Fibroblast of lung (primary cell): ENCODE measurements around the gene JAKMIP3. TPM values are rescaled to one million over a fixed set of nuclear protein-coding genes. Genes with fewer than 3 reads are reported as not detected.

ENCODE experiments used
- DNase-seq, 2 donors: peaks; one replicate each; pipeline versions ENCODE4 v3.0.0 to v3.0.0-alpha.2; 2010; ENCODE audit warnings: low read depth in 2 of 2
- H2AFZ ChIP-seq: 2 replicates; pipeline ENCODE4 v1.5.1; 2012; ENCODE audit warnings: low read length, control low read depth, inconsistent platforms
- H3K27ac ChIP-seq: 2 replicates; pipeline ENCODE4 v1.5.1; 2011; ENCODE audit warnings: low read length, control low read depth; ENCODE audit not compliant: insufficient read depth
- H3K27me3 ChIP-seq: 2 replicates; pipeline ENCODE4 v1.5.1; 2011; ENCODE audit warnings: mild to moderate bottlenecking, low read length; ENCODE audit not compliant: control insufficient read depth, insufficient read depth
- H3K36me3 ChIP-seq: 2 replicates; pipeline ENCODE4 v1.5.1; 2011; ENCODE audit warnings: low read length; ENCODE audit not compliant: control insufficient read depth, insufficient read depth
- H3K4me1 ChIP-seq: 2 replicates; pipeline ENCODE4 v1.5.1; 2011; ENCODE audit warnings: low read length; ENCODE audit not compliant: control insufficient read depth, insufficient read depth; ENCODE audit errors: extremely low read depth
- H3K4me2 ChIP-seq: 2 replicates; pipeline ENCODE4 v1.5.1; 2011; ENCODE audit warnings: low read length, control low read depth; ENCODE audit not compliant: insufficient read depth; ENCODE audit errors: extremely low read depth
- H3K4me3 ChIP-seq, 4 experiments: fragments of 200-600 bp in 1 of 4; sonication (generic) in 1 of 4; replicated peaks in 1 of 4; 2 replicates each; pipeline ENCODE4 v1.5.1; 2011 to 2016; ENCODE audit warnings: low read length in 4 of 4, low read depth in 3 of 4, mild to moderate bottlenecking in 3 of 4, control low read depth in 2 of 4, inconsistent platforms in 1 of 4, mixed read lengths in 1 of 4; ENCODE audit not compliant: insufficient read depth in 1 of 4; ENCODE audit errors: control extremely low read depth in 1 of 4
- H3K79me2 ChIP-seq: 2 replicates; pipeline ENCODE4 v1.5.1; 2012; ENCODE audit warnings: mild to moderate bottlenecking, low read length, inconsistent platforms; ENCODE audit not compliant: control insufficient read depth, insufficient read depth
- H3K9ac ChIP-seq: 2 replicates; pipeline ENCODE4 v1.5.1; 2011; ENCODE audit warnings: mild to moderate bottlenecking, low read length, control low read depth; ENCODE audit not compliant: insufficient read depth
- H3K9me3 ChIP-seq: 2 replicates; pipeline ENCODE4 v1.5.1; 2012; ENCODE audit warnings: low read depth, low read length; ENCODE audit not compliant: control insufficient read depth, insufficient read depth
- H4K20me1 ChIP-seq: 2 replicates; pipeline ENCODE4 v1.5.1; 2011; ENCODE audit warnings: low read length; ENCODE audit not compliant: control insufficient read depth, insufficient read depth; ENCODE audit errors: extremely low read depth
- CTCF ChIP-seq, 2 donors: IDR thresholded peaks in 1 of 2; conservative IDR thresholded peaks in 1 of 2; 1 replicate in 1 of 2; 2 replicates in 1 of 2; pipeline ENCODE4 v1.5.1; 2011 to 2012; ENCODE audit warnings: low read length in 2 of 2, control low read depth in 1 of 2, inconsistent platforms in 1 of 2, low read depth in 1 of 2, mild to moderate bottlenecking in 1 of 2
- EZH2 ChIP-seq: IDR thresholded peaks from 2 replicates; pipeline ENCODE4 v1.5.1; 2012; ENCODE audit warnings: low read length, control low read depth, mild to moderate bottlenecking; ENCODE audit errors: missing control alignments
- polyA plus RNA-seq, 2 donors: library from polyadenylated mRNA; depleted of rRNA in 1 of 2; stranded (reverse) in 1 of 2; unstranded in 1 of 2; fragments of >200 nt; gene quantifications; 2 replicates each; pipeline ENCODE4 v1.2.1, GENCODE V29; 2011 to 2012; ENCODE audit warnings: missing spikeins in 1 of 2
- total RNA-seq: library from RNA; depleted of rRNA; stranded (reverse); fragments of >200 nt; gene quantifications from 2 replicates; pipeline ENCODE4 v1.2.1, GENCODE V29; 2014

The JAKMIP3 gene
- total and polyA plus RNA-seq, 2 donors (not counting 1 experiment from before 2014, with no cell fraction given) = 0.17 TPM

- no peaks in the 10 kb centered on the region for H3K9me3 ChIP-seq
- no peak overlapping the region for H3K4me2 ChIP-seq
- no peak overlapping the region for H3K27ac ChIP-seq
- no peak overlapping the region for H3K9ac ChIP-seq
- TF ChIP-seq EZH2 (no peak), CTCF (conservative IDR thresholded peaks at IDR 0.05 in 1 of 2, IDR thresholded peaks at IDR 0.05 in 1 of 2; ENCODE audit: low read depth in 1 of 2, low read length in 2 of 2) (no peak)
- no peak overlapping the region for H2AFZ ChIP-seq
- no peak overlapping the region for H3K4me3 ChIP-seq
- no peaks in the 10 kb centered on the region for H3K4me1 ChIP-seq
- H3K36me3 ChIP-seq = no peaks in the 10 kb centered on the region
- no peaks in the 10 kb centered on the region for H3K79me2 ChIP-seq
- no peak for DNase-seq
- H4K20me1 ChIP-seq = no peaks in the 10 kb centered on the region
- H3K27me3 ChIP-seq = no peaks in the 10 kb centered on the region
Measured at GRCh38 chr10:132054564-132054963, 11.2 kb upstream of the JAKMIP3 start.

DNA sequence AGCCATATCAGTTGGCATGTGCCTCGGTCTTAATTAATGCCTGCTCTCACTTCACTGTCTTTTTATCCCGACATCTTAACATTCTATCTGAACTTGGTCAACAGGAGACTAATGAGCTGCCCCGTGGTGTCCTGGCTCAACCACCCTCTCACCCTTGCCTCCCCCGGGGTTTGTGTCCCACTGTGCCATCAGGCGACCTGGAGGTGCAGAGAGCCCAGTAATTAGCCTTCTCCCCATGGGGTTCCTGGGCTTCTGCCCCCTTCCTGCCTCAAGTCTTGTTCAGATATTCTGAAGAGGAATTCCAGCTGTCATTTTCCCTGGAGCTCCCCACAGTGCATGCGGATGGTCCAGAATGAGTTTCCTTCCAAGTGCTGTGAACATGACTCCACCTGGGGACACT is 10.1 kb upstream of the JAKMIP3 start:
- Histone ChIP-seq H3K9ac (no peak overlapping the region), H3K9me3 (no peaks in the 10 kb centered on the region), H3K79me2 (no peaks in the 10 kb centered on the region), H3K27me3 (no peaks in the 10 kb centered on the region), H3K4me2 (no peak overlapping the region), H3K4me3 (no peak overlapping the region), H4K20me1 (no peaks in the 10 kb centered on the region), H3K4me1 (no peaks in the 10 kb centered on the region), H3K36me3 (no peaks in the 10 kb centered on the region), H3K27ac (no peak overlapping the region), H2AFZ (no peak overlapping the region)
- no peak for TF ChIP-seq CTCF (conservative IDR thresholded peaks at IDR 0.05 in 1 of 2, IDR thresholded peaks at IDR 0.05 in 1 of 2; ENCODE audit: low read depth in 1 of 2, low read length in 2 of 2)
- no peak for DNase-seq

GRCh38 chr10:132056663-132057062 is 9.1 kb upstream of the JAKMIP3 start:
- Histone ChIP-seq H4K20me1 (no peaks in the 10 kb centered on the region), H2AFZ (no peak overlapping the region), H3K4me3 (no peak overlapping the region), H3K9ac (no peak overlapping the region), H3K79me2 (no peaks in the 10 kb centered on the region), H3K9me3 (no peaks in the 10 kb centered on the region), H3K36me3 (no peaks in the 10 kb centered on the region), H3K27ac (no peak overlapping the region), H3K27me3 (no peaks in the 10 kb centered on the region), H3K4me2 (no peak overlapping the region), H3K4me1 (no peaks in the 10 kb centered on the region)
- DNase-seq = no peak
- no peak for TF ChIP-seq CTCF (conservative IDR thresholded peaks at IDR 0.05 in 1 of 2, IDR thresholded peaks at IDR 0.05 in 1 of 2; ENCODE audit: low read depth in 1 of 2, low read length in 2 of 2)
